Skeletal muscle cell (primary cell): ENCODE data around the gene CORO7.

Experiments
- DNase-seq: peaks from one replicate; pipeline ENCODE4 v3.0.0-alpha.2; 2010; ENCODE audit warnings: low read depth
- H3K4me3 ChIP-seq: 2 replicates; pipeline ENCODE4 v1.5.1; 2011; ENCODE audit warnings: low read depth, mild to moderate bottlenecking, control low read depth, low read length, moderate library complexity

Gene CORO7

DNA sequence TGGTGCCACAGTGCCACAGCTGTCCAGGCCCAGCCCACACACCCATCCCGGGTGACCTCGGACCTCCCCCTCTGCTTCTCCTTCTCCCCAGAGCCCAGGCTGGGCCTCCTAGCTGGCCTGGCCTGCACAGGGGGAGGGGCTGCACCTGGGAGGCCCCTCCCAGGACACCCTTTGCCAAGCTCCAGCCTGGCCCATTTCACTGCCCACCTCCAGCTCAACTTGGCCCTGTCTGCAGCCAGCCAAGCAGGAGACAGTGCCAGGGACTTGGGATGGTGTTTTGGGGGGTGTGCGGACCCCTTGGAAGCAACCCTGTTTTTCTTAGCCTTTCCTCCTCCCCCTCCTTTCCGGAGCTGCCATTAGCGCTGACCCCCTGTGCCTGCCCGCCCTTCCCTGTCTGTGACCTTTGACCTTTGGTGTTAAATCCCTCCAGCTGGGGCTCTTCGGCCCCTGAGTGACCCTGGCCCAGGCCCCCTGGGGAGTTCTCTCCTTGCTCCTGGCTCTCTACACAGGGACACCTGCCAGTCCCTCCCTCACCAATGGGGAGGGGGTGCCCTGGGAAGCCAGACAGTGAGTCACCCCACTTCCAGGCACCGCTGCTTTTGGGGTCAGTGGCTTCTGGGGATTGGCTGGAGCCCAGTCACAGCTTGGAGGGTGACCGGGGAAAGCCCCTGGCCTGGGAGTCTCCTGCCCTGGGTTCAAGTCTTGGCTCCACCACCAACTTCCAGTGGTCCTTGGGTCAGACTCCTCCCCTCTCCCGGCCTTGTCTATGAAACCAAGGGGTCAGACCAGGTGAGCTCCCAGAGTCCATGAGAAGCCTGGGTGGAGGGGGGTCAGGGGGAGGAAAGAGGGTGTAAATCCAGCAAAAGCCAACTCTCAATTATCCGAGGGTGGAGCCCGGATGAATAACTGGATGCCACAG lies 98.6 kb downstream of the CORO7 start:
- no peak for DNase-seq
- peak overlapping the region; percentile 78 for H3K4me3 ChIP-seq

DNA sequence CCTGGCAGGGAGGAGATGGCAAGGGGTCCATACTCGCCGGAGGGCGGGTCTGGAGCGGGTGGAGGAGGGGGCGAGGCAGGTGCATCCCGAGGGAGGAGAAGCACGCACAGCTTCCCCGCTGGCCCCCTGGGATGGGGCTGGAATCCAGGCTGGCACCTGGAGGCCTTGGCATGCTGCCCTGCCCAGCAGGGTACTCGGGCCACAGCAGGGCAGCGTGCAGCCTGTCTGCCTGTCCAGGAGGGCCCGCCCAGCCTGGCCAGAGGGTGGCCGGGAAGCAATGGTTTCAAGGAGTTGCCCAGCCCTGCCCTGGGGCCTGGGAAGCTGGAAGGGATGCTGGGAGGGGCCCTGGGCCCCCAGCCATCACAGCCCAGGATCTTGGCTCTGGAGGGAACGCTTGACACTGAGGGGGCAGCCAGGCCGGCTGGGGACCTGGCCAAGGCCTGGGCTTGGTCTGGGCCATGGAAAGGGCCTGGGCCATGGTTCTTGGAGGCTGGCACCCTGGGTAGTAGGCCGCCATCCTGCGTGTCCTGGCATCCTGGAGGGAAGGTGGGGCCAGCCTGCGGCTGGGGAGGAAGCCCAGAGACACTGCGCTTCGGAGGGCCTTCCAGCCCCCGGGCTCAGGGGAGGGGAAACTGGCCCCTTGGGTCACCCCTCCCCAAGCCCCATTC lies 99.4 kb downstream of the CORO7 start:
- no peak for DNase-seq
- peak overlapping the region; percentile 78 for H3K4me3 ChIP-seq

DNA sequence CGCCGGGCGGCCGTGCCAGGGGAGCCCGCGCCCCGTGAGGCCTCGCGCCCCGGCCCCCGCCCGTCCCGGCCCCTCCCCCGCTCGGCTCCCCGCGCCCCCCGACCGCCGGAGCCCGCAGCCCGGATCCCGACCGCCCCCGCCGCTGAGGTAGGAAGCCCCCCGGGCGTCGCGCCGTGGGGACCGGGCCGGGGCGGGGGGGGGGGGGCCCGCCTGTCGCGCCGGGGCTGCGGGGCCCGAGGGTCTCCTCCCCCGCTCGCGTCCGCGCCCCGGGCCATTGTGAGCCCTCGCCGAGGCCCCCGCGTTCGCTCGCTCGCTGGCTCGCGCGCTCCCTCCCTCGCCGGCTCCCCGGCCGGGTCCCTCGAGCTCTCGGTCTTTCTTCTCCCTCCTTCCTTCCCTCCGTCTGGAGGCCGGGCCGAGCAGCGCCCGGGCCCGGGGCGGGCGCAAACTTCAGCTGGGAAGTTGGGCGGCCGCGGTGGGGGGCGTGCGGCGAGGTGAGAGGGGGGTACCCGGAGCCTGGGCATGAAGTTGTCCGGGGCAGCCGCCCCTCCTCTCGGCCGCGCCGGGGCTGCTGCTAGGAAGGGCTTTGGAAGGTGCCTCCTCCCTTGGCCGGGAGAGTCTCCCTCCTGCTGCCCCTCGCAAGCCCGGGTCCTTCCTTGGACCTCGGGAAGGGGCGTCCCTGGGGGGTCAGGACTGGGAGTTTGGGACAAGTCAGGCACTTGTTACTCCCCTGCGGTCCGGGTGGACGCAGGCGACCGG lies 100.1 kb downstream of the CORO7 start:
- DNase-seq: no peak
- peak overlapping the region; percentile 78 for H3K4me3 ChIP-seq

DNA sequence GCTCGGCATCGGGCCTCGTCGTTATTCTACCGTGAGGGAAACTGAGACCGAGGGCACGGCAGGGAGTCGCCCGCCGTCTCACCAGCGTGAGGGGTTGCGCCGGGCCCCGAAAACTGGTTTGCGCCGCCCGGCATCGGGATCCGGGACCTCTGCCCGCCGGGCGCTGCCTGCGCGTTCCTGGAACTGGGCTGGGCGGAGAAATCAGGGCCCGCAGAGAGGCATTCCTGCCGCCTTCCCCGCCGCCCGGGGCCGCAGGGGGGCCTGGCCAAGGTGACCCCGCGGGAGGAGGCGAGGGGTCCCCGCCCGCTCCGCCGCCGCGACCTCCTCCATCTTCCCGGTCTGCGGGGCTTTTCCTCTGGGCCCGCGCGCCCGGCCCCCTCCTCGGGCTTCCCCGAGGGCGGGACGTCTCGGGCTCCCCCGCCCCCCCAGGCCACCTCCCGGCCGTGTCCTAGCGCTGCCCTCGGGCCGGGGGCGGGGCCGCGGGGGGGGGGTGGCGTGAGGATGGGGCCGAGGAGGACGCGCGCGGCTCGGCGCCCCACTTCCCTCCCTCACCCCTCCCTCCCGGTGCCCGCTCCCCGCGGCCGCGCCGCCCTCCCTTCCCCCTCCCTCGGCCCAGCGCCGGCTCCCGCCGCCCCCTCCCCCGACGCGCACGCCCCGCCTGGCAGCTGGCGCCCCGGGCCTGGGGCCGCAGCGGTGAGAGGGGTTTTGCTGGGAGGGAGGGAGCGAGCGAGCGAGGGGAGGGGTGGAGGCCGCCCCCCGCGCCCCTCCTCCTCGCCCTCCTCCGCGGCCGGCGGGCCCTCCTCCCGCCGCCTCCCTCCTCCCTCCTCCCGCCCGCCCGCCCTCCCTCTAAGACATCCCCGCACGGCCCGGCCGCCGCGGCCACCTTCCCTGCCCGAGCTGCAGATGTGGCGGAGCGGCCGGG lies 100.9 kb downstream of the CORO7 start, which contains the start of gene GLIS2:
TSS of gene GLIS2 (plus strand) at position 882 of the 922 bp plus-strand sequence. CDS start 16,214 bp downstream, outside the sequence.
- peak; percentile 64 for DNase-seq
- peak within 1 kb of the TSS; percentile 78 for H3K4me3 ChIP-seq

DNA sequence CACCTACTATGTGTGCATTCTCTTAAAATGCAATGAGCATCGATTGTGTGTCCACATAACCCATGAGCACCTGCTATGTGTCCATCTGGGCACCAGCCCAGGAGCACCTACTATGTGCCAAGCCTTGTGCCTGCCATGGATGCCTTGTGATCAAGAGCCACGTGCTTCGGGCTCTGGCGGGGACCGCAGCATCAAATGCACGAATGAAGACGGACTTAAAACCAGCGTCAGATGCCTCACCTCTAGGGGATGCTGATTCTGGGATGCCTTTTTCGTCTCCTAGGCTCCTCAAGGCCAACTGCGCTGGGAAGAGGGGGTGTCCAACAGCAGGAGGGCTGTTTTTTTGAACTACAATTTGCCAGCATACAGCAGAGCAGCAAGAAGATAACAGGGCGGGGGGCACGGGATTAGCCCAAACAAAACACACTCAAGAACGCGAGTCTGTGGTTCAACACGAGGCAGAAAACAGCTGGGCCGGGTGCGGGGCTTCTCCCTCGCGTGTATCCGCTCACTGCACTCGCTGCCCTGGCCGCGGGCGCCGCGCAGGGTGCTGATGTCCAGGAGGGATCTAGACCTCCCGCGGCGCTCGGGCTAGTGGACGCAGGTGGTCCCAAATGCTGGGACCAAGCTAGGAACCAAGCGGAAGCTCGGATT lies 101.7 kb downstream of the CORO7 start:
- peak overlapping the region; percentile 78 for H3K4me3 ChIP-seq
- DNase-seq: no peak

DNA sequence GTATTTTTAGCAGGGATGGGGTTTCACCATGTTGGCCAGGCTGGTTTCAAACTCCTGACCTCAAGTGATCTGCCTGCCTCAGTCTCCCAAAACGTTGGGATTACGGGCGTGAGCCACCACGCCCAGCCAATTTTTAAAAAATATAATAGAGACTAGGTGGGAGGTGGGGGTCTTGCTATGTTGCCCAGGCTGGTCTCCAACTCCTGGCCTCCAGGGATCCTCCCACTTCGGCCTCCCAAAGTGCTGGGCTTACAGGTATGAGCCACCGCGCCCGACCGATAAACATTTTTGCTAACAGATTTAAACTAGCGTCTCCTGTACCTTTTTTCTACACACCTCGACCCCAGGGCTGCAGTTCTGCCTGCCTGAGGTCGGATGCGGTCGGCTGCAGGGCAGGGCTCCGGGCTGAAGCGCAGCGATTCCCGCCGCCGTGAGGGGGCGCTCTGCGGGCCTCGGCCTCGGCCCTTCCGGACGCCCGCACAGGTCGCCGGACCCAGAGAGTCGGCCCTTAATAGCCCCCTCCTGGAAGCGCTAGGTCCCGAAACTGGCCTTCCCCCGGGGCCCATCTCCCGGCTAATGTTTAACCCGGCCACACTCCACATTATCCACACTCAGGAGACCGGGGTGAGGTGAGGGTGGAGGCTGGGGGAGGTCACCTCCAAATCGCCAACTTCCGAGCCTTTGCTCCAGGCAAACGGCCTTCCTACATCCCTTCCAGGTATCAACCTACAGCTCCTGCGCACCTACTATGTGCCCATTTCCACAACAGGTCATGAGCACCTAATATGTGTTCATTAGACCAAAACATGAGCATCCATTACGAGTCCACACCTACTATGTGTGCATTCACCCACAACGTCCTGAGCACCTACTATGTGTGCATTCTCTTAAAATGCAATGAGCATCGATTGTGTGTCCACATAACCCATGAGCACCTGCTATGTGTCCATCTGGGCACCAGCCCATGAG lies 102.5 kb downstream of the CORO7 start:
- no peak for DNase-seq
- H3K4me3 ChIP-seq: no peak overlapping the region

DNA sequence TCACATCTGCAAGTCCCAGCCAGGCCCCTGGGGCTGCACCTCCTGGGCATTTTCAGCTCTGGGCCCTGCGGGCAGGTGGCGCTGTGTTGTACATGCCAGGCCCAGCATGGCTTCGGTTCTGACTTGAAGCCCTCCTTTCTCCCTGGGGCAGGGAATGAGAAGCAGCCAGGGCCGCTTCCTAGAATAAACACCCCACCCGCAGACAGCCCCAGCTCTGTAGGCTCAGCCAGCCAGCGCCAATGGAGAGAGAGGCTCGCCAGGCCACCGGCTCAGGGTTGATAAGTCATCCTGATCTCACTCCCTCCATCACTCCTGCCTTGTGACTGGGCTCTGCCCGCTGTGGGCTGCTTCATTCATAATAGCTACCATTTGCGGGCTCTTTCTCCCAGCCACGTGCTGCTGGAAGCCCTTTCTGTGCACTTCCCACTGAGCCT lies 106.5 kb downstream of the CORO7 start:
- DNase-seq: no peak
- no peak overlapping the region for H3K4me3 ChIP-seq

DNA sequence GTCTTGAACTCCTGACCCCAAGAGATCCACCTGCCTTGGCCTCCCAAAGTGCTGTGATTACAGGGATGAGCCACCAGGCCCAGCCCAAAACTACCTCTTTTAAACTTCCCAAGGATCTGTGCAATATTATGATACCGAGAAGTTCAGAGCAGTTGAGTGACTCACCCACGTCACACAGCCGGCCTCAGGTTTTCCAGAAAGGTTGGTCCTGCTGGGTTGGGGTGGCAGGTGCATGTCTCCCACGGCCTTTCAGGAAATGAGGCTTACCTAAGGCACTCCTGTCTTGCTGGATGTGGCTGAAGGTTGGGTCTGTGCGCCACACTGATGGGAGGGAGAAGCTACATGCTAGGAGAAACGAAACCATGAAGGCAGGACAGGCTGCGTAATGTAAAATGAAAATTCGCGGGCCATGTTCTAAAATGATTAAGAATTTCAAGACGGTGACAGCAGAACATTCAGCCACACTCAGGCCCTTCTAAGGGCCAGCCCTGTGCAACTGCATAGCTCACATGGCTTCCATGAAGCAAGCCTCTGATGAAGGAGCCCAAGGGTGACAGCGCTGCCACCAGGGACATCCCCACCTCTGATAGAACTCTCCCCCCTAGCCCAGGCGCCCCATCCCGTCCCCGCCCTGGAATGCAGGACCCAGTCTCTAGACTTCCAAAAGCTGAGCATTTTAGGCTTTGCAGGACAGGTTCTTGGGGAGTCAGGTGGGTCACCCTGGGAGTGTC lies 107.1 kb downstream of the CORO7 start:
- DNase-seq: no peak
- H3K4me3 ChIP-seq: no peak overlapping the region

DNA sequence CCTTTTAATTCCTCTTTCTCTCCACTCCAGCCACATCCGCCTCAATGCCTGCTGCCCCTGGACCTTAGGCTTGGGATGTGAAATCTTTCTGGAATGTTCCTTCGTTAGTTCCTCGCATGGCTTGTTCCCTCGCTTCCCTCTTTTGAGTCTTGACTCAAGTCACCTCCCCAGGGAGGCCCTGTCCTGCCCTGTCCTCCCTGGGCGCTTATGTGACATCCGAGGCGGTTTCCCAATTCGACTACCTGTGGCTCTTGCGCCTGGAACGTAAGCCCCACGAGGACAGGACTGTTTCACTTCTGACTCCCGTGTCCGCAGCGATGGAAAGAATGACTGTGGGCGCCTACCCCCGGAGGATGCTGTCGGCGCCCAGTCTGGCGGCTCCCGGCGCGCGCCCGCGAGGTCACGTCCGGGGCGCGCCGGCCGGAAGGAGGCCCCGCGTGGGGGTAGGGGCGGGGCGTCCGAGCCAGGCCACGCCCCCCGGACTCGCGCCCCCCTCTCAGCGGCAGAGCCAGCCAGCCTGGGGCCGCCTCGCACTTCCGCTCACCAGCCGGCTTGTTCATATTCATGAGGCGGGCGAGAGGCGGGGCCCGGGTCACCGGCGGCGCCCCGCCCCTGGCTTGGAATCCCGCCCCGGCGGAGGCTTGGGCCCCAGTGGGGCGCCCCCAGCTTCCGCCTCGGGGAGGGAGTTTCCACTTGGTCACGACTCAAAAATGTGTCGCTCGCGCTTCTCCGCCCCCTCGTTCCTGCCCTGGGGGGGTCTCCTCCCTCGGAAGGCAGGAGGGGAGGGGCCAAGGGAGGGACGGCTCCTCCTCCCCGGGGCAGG lies 109.0 kb downstream of the CORO7 start:
- DNase-seq: peak; percentile 65
- H3K4me3 ChIP-seq: peak overlapping the region; percentile 55

DNA sequence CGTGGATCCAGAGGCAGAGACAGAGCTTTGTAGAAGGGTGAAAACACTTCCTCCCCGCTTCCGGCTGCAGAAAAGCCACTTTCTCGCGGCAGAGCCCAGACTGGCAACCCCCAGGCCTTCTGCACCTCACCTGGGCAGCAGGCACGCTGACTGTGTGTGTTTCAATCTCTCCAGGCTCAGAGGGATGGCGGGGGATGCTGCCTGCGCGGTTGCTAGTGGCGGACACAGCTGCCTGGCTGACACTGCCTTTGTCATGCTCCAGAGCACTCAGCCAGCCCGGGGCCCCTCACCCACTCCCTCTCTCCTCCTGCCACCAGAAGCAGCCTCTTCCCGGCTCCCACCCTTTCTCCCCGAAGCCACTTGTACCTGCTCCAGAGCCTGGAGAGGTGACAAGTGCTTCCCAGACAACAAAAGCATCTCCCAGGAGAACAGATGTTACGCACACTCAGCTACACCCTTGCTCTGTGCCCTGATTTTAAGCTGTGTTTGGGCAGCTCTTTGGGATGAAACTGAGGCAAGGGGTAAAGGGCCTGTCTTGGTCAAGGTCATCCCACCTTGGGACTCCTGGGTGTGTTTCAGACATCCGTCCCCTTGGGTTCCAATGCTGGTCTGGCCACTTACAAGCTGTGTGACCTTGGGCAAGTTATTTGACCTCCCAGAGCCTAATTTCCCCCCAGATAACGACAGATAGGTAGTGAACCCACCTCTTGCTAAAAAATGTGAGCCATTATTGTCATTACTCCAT lies 109.8 kb downstream of the CORO7 start:
- H3K4me3 ChIP-seq: peak overlapping the region; percentile 55
- no peak for DNase-seq
